Liver (tissue), 10 donors: ENCODE data around the gene INTS4. TPM values are rescaled to one million over a fixed set of nuclear protein-coding genes. Genes with fewer than 3 reads are reported as not detected.

Experiments
- DNase-seq: peaks from one replicate; pipeline ENCODE4 v3.0.0-alpha.2; 2017; ENCODE audit warnings: low spot score
- H3K27ac ChIP-seq, 2 donors: one replicate each; pipeline ENCODE4 v1.7.0; 2013; ENCODE audit warnings: inconsistent platforms in 2 of 2, low read length in 2 of 2, control low read depth in 1 of 2, low read depth in 1 of 2, mild to moderate bottlenecking in 1 of 2
- H3K27me3 ChIP-seq, 4 donors: one replicate each; pipeline versions ENCODE4 v1.6.1 to v1.7.0; 2013; ENCODE audit warnings: low read length in 3 of 4, inconsistent platforms in 1 of 4, mild to moderate bottlenecking in 1 of 4, moderate library complexity in 1 of 4; ENCODE audit not compliant: control insufficient read depth in 4 of 4, insufficient read depth in 4 of 4
- H3K36me3 ChIP-seq, 4 donors: one replicate each; pipeline versions ENCODE4 v1.6.1 to v1.7.0; 2013; ENCODE audit warnings: low read length in 3 of 4, mild to moderate bottlenecking in 3 of 4, low read depth in 1 of 4, moderate library complexity in 1 of 4; ENCODE audit not compliant: control insufficient read depth in 4 of 4, insufficient read depth in 3 of 4
- H3K4me1 ChIP-seq, 4 donors: one replicate each; pipeline versions ENCODE4 v1.6.1 to v1.7.0; 2013; ENCODE audit warnings: low read length in 3 of 4, mild to moderate bottlenecking in 3 of 4, moderate library complexity in 1 of 4; ENCODE audit not compliant: control insufficient read depth in 4 of 4, insufficient read depth in 4 of 4
- H3K4me3 ChIP-seq, 3 donors: one replicate each; pipeline versions ENCODE4 v1.6.1 to v1.7.0; 2013; ENCODE audit warnings: low read length in 3 of 3, control low read depth in 1 of 3, low read depth in 1 of 3, mild to moderate bottlenecking in 1 of 3
- H3K9ac ChIP-seq, 2 donors: one replicate each; pipeline ENCODE4 v1.7.0; 2013; ENCODE audit warnings: low read length in 2 of 2, mild to moderate bottlenecking in 2 of 2, moderate library complexity in 2 of 2, control low read depth in 1 of 2, low read depth in 1 of 2
- H3K9me3 ChIP-seq, 4 donors: one replicate each; pipeline versions ENCODE4 v1.6.1 to v1.7.0; 2013; ENCODE audit warnings: low read length in 3 of 4; ENCODE audit not compliant: control insufficient read depth in 4 of 4
- HNF4A ChIP-seq, 2 donors: conservative IDR thresholded peaks; 2 replicates each; pipeline ENCODE4 v1.6.1; 2016; ENCODE audit warnings: antibody characterized with exemption in 2 of 2, mild to moderate bottlenecking in 2 of 2
- RXRA ChIP-seq, 2 donors: IDR thresholded peaks; 2 replicates each; pipeline ENCODE4 v1.6.1; 2017 to 2018; ENCODE audit warnings: antibody characterized with exemption in 2 of 2, mild to moderate bottlenecking in 1 of 2
- WGBS: extraction: QIAGEN DNeasy Blood & Tissue Kit; methylation state at CpG from one replicate; pipeline ENCODE4 v1.1.7; 2013; 5-methylcytosine and 5-hydroxymethylcytosine counted together
- polyA plus RNA-seq, 2 donors: library from polyadenylated mRNA; stranded (reverse) in 1 of 2; unstranded in 1 of 2; fragments of 200-250 nt in 1 of 2; fragments of >200 nt in 1 of 2; fragmentation: Nextera tagmentation in 1 of 2; extraction: Ambion mirVana in 1 of 2; gene quantifications; one replicate each; pipeline versions ENCODE4 v1.2.1 to v1.2.3, GENCODE V29; 2013 to 2015
- small RNA-seq: library from RNA; depleted of rRNA; stranded (forward); fragments of <200 nt; gene quantifications from one replicate; pipeline ENCODE3, GENCODE V24; 2014
- total RNA-seq, 2 donors: library from RNA; depleted of rRNA; stranded (reverse); fragments of >200 nt; gene quantifications; one replicate each; pipeline ENCODE4 v1.2.3, GENCODE V29; 2014
- donor health status: healthy.
- donor health status: healthy.
- donor health status: healthy.
- donor health status: healthy.
- donor health status: healthy.

The INTS4 gene
- total and polyA plus RNA-seq, 4 donors: 7.9 to 19.1 (median 15.0) TPM

- Histone ChIP-seq H3K27me3 (no peaks in the 10 kb centered on the region), H3K36me3 (no peaks in the 10 kb centered on the region), H3K27ac (no peak overlapping the region), H3K9me3 (no peaks in the 10 kb centered on the region), H3K9ac (no peak overlapping the region), H3K4me3 (no peak overlapping the region), H3K4me1 (peaks cover 0 to 2% (median under 1%) of the 10 kb centered on the region in 4 donors)
- no peak for TF ChIP-seq HNF4A (conservative IDR thresholded peaks at IDR 0.05)
- no peak for TF ChIP-seq RXRA (IDR thresholded peaks at IDR 0.05)
- 98% methylated on average over 2 of the region's 2 CpGs for WGBS
- no peak for DNase-seq
These were observed 165.5 kb downstream of the INTS4 start for GRCh38 chr11:77828926-77829325.

Small RNA genes lying within 50 kb of the gene (small RNA-seq; reads per million reads assigned to genes)
- not detected for gene AP002812.4

Other genes with a start within 250 kb of the INTS4 start
- gene RSF1, start 173.9 kb downstream of the INTS4 start, total RNA-seq: 10 to 100 TPM in 1 of 2 donors, 1 to 10 TPM in 1; 9.1 to 17.7 TPM
- 10 to 100 TPM in 1 of 2 donors, 1 to 10 TPM in 1; 5.2 to 33.1 TPM for gene RSF1, start 173.9 kb downstream of the INTS4 start, polyA plus RNA-seq
- gene AAMDC, start 173.5 kb downstream of the INTS4 start, total RNA-seq: 1 to 10 TPM; 7.4 to 9.9 TPM
- 10 to 100 TPM; 17.6 to 31.1 TPM for gene AAMDC, start 173.5 kb downstream of the INTS4 start, polyA plus RNA-seq
- 1 to 10 TPM in 1 of 2 donors, under 1 TPM in 1; 0.70 to 6.2 TPM for gene KCTD14, start 28.6 kb upstream of the INTS4 start, total RNA-seq
- 1 to 10 TPM; 7.2 to 7.3 TPM for gene KCTD14, start 28.6 kb upstream of the INTS4 start, polyA plus RNA-seq
- gene THRSP, start 69.2 kb upstream of the INTS4 start, total RNA-seq: 10 to 100 TPM in 1 of 2 donors, not detected in 1; 30.9 TPM
- gene THRSP, start 69.2 kb upstream of the INTS4 start, polyA plus RNA-seq: 10 to 100 TPM; 51.1 to 90.1 TPM
- gene NDUFC2, start 85.2 kb upstream of the INTS4 start, total RNA-seq: 100 to 1,000 TPM in 1 of 2 donors, 10 to 100 TPM in 1; 86.9 to 142 TPM
- 100 to 1,000 TPM; 256 to 783 TPM for gene NDUFC2, start 85.2 kb upstream of the INTS4 start, polyA plus RNA-seq
- gene ALG8, start 145.0 kb upstream of the INTS4 start, total RNA-seq: 10 to 100 TPM; 36.8 to 39.2 TPM
- 10 to 100 TPM; 29.4 to 46.0 TPM for gene ALG8, start 145.0 kb upstream of the INTS4 start, polyA plus RNA-seq
- gene KCTD21, start 194.0 kb upstream of the INTS4 start, total RNA-seq: 10 to 100 TPM in 1 of 2 donors, 1 to 10 TPM in 1; 5.8 to 12.0 TPM
- gene KCTD21, start 194.0 kb upstream of the INTS4 start, polyA plus RNA-seq: 10 to 100 TPM in 1 of 2 donors, 1 to 10 TPM in 1; 6.3 to 12.6 TPM
- 10 to 100 TPM in 1 of 2 donors, 1 to 10 TPM in 1; 2.3 to 11.0 TPM for gene USP35, start 194.3 kb upstream of the INTS4 start, total RNA-seq
- 1 to 10 TPM; 2.6 to 7.0 TPM for gene USP35, start 194.3 kb upstream of the INTS4 start, polyA plus RNA-seq